OCI-LY1 (cell line): Measurements from ENCODE around the gene MYRF.

Experiments used
- H2AFZ ChIP-seq: fragments of 200-600 bp; sonication (generic), shearing (Covaris generic); 2 replicates; pipeline ENCODE4 v1.6.0; 2014; ENCODE audit warnings: antibody characterized with exemption, mild to moderate bottlenecking, low read length
- H3F3A ChIP-seq: fragments of 200-600 bp; sonication (generic), shearing (Covaris generic); 2 replicates; pipeline ENCODE4 v1.6.0; 2014; ENCODE audit warnings: mild to moderate bottlenecking, antibody characterized with exemption, low read length, moderate library complexity; ENCODE audit not compliant: insufficient read depth
- H3K27ac ChIP-seq: fragments of 200-600 bp; sonication (generic); 2 replicates; pipeline ENCODE4 v1.5.1; 2014; ENCODE audit warnings: low read length, mixed run types, mild to moderate bottlenecking, low read depth; ENCODE audit not compliant: poor library complexity, severe bottlenecking
- H3K27me3 ChIP-seq: fragments of 200-600 bp; sonication (generic); 2 replicates; pipeline ENCODE4 v1.6.0; 2014; ENCODE audit warnings: antibody characterized with exemption, mild to moderate bottlenecking, low read length, moderate library complexity; ENCODE audit not compliant: insufficient read depth
- H3K36me3 ChIP-seq: fragments of 200-600 bp; sonication (generic); 2 replicates; pipeline ENCODE4 v1.6.1; 2014; ENCODE audit warnings: mild to moderate bottlenecking, antibody characterized with exemption, low read length, moderate library complexity, mixed read lengths; ENCODE audit not compliant: insufficient read depth
- H3K4me1 ChIP-seq: fragments of 200-600 bp; sonication (generic); 2 replicates; pipeline ENCODE4 v1.5.1; 2014; ENCODE audit warnings: mild to moderate bottlenecking, low read length, moderate library complexity; ENCODE audit not compliant: insufficient read depth, severe bottlenecking
- H3K4me2 ChIP-seq: fragments of 200-600 bp; sonication (generic), shearing (Covaris generic); 2 replicates; pipeline ENCODE4 v1.6.1; 2014; ENCODE audit warnings: low read length
- H3K4me3 ChIP-seq: fragments of 200-600 bp; sonication (generic); 2 replicates; pipeline ENCODE4 v1.5.1; 2014; ENCODE audit warnings: low read length, low read depth, mild to moderate bottlenecking, mixed read lengths; ENCODE audit not compliant: poor library complexity, severe bottlenecking
- H3K79me2 ChIP-seq: fragments of 200-600 bp; shearing (Covaris generic); 2 replicates; pipeline ENCODE4 v1.6.1; 2016; ENCODE audit warnings: mixed run types, low read length, mixed read lengths; ENCODE audit not compliant: insufficient read depth
- H3K9ac ChIP-seq: fragments of 200-600 bp; sonication (generic), shearing (Covaris generic); 2 replicates; pipeline ENCODE4 v1.6.1; 2014; ENCODE audit warnings: mild to moderate bottlenecking, low read length, mixed read lengths
- H3K9me2 ChIP-seq: fragments of 200-600 bp; sonication (generic), shearing (Covaris generic); 2 replicates; pipeline ENCODE4 v1.6.1; 2014; ENCODE audit warnings: low read depth, mild to moderate bottlenecking, low read length, mixed read lengths
- H3K9me3 ChIP-seq: fragments of 200-600 bp; shearing (Covaris generic); 2 replicates; pipeline ENCODE4 v1.6.1; 2014; ENCODE audit warnings: low read length, mixed read lengths
- H4K20me1 ChIP-seq: fragments of 200-600 bp; sonication (generic), shearing (Covaris generic); 2 replicates; pipeline ENCODE4 v1.6.0; 2016; ENCODE audit warnings: mild to moderate bottlenecking, low read length; ENCODE audit not compliant: insufficient read depth
- CTCF ChIP-seq: fragments of 200-600 bp; sonication (generic), shearing (Covaris generic); IDR thresholded peaks from 2 replicates; pipeline ENCODE4 v1.5.1; 2017; ENCODE audit warnings: mild to moderate bottlenecking, antibody characterized with exemption, low read length, moderate library complexity, mixed read lengths
- EZH2 ChIP-seq: fragments of 200-600 bp; sonication (generic), shearing (Covaris generic); IDR thresholded peaks from 2 replicates; pipeline ENCODE4 v1.8.0; 2017; ENCODE audit warnings: borderline replicate concordance, mixed run types, mild to moderate bottlenecking, antibody characterized with exemption, low read length, moderate library complexity, mixed read lengths

Gene MYRF

GRCh38 chr11:61756452-61757212 is 4.2 kb downstream of the MYRF start:
- Histone ChIP-seq H2AFZ (no peak overlapping the region), H3K9ac (no peak overlapping the region), H3K79me2 (no peaks in the 10 kb centered on the region), H4K20me1 (no peaks in the 10 kb centered on the region), H3K4me2 (no peak overlapping the region), H3K4me3 (no peak overlapping the region), H3K4me1 (no peaks in the 10 kb centered on the region), H3K9me2 (no peaks in the 10 kb centered on the region), H3F3A (no peaks in the 10 kb centered on the region), H3K27ac (no peak overlapping the region), H3K9me3 (no peaks in the 10 kb centered on the region), H3K36me3 (no peaks in the 10 kb centered on the region), H3K27me3 (peaks cover 7% of the 10 kb centered on the region; the same call in 1 of the 2 replicates)
- no peak for TF ChIP-seq EZH2
- no peak for TF ChIP-seq CTCF

GRCh38 chr11:61757213-61757862 is 4.9 kb downstream of the MYRF start:
- H3K9me3 ChIP-seq: no peaks in the 10 kb centered on the region
- no peak overlapping the region for H3K27ac ChIP-seq
- H3K36me3 ChIP-seq: no peaks in the 10 kb centered on the region
- no peaks in the 10 kb centered on the region for H3K9me2 ChIP-seq
- no peaks in the 10 kb centered on the region for H4K20me1 ChIP-seq
- no peak overlapping the region for H3K9ac ChIP-seq
- H3K4me3 ChIP-seq: no peak overlapping the region
- peaks cover 7% of the 10 kb centered on the region; the same call in 1 of the 2 replicates for H3K27me3 ChIP-seq
- no peak overlapping the region for H3K4me2 ChIP-seq
- H3K79me2 ChIP-seq: no peaks in the 10 kb centered on the region
- H3K4me1 ChIP-seq: no peaks in the 10 kb centered on the region
- H2AFZ ChIP-seq: no peak overlapping the region
- no peaks in the 10 kb centered on the region for H3F3A ChIP-seq
- TF ChIP-seq EZH2 (no peak), CTCF (no peak)

GRCh38 chr11:61760946-61761345 is 8.5 kb downstream of the MYRF start:
- no peaks in the 10 kb centered on the region for H4K20me1 ChIP-seq
- no peaks in the 10 kb centered on the region for H3K4me1 ChIP-seq
- no peaks in the 10 kb centered on the region for H3K27me3 ChIP-seq
- no peak overlapping the region for H3K27ac ChIP-seq
- no peak overlapping the region for H3K9ac ChIP-seq
- no peaks in the 10 kb centered on the region for H3K79me2 ChIP-seq
- no peak for TF ChIP-seq EZH2
- no peak overlapping the region for H2AFZ ChIP-seq
- no peak overlapping the region for H3K4me3 ChIP-seq
- H3K9me2 ChIP-seq: no peaks in the 10 kb centered on the region
- H3K36me3 ChIP-seq: no peaks in the 10 kb centered on the region
- no peaks in the 10 kb centered on the region for H3F3A ChIP-seq
- H3K4me2 ChIP-seq: no peak overlapping the region
- H3K9me3 ChIP-seq: no peaks in the 10 kb centered on the region
